Regular cardiac myocyte (primary cell): ENCODE data around the gene MRPS9. TPM values are rescaled to one million over a fixed set of nuclear protein-coding genes. Genes with fewer than 3 reads are reported as not detected.

Experiments used
- total RNA-seq: library from RNA; depleted of rRNA; stranded (reverse); fragments of >200 nt; gene quantifications from 2 replicates; pipeline ENCODE4 v1.2.3, GENCODE V29; 2014

Gene MRPS9
- 19.4 and 32.2 TPM in 2 replicates for total RNA-seq

DNA sequence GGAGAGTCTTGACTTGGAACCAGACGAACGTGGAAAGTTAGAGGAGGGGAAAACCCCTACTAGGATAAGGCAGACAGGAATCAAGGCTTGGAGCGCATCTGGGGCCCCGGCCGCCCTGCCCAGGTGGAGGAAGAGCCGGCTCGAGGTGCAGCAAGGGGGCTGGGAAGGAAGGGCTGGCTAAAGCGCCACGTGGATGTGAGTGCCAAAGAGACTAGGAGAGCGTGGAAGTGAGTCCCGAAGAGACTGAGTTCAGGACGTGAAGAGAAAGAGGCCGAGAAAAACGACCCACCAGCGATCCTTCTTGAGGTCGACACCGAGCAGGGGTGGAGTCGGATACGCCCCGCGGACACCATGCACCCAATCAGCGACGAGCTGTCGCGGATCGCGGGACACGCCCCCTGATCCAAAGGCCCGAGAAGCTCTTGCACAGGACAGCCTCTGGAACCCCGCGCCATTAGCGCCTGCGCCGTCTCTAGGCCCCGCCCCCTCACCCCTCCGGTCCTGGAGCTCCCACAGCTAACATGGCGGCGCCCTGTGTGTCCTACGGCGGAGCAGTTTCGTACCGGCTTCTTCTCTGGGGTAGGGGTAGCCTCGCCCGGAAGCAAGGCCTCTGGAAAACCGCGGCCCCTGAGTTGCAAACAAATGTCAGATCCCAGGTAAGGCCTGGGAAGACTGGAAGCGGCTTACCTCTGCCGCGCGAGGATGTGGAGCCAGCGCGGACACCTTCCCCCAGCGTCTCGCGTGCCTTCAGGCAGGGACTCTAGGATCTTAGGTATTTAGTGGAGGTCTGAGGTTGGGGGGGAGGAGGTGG, at the start of gene MRPS9:
Gene MRPS9 (plus strand): TSS at position 498 of the 811 bp plus-strand sequence. CDS start 24 bp downstream, at position 522.

Other genes starting within 250 kb of the MRPS9 start
- 0.19 and 0.28 TPM in 2 replicates for gene POU3F3, start 184.0 kb upstream of the MRPS9 start, total RNA-seq
- not detected in 2 replicates for gene GPR45, start 203.7 kb downstream of the MRPS9 start, total RNA-seq